ENCODE results near the gene CEP97. TPM values are rescaled to one million over a fixed set of nuclear protein-coding genes. Genes with fewer than 3 reads are reported as not detected.

The CEP97 gene, protein sequence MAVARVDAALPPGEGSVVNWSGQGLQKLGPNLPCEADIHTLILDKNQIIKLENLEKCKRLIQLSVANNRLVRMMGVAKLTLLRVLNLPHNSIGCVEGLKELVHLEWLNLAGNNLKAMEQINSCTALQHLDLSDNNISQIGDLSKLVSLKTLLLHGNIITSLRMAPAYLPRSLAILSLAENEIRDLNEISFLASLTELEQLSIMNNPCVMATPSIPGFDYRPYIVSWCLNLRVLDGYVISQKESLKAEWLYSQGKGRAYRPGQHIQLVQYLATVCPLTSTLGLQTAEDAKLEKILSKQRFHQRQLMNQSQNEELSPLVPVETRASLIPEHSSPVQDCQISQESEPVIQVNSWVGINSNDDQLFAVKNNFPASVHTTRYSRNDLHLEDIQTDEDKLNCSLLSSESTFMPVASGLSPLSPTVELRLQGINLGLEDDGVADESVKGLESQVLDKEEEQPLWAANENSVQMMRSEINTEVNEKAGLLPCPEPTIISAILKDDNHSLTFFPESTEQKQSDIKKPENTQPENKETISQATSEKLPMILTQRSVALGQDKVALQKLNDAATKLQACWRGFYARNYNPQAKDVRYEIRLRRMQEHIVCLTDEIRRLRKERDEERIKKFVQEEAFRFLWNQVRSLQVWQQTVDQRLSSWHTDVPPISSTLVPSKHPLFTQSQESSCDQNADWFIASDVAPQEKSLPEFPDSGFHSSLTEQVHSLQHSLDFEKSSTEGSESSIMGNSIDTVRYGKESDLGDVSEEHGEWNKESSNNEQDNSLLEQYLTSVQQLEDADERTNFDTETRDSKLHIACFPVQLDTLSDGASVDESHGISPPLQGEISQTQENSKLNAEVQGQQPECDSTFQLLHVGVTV
- polyA plus RNA-seq = 1.6 to 3.6 TPM (median 2.6 TPM) in 3 replicates
- polyA plus RNA-seq (2011; ENCODE audit: low read depth) = 9.9 TPM
- 1.1 and 1.9 TPM in 2 replicates for polyA plus RNA-seq (2011; cell fraction: cytosol; rRNA removed)
- polyA plus RNA-seq (2011; cell fraction: nucleus; rRNA removed) = 5.9 and 6.6 TPM in 2 replicates
- 3.5 and 3.6 TPM in 2 replicates for polyA plus RNA-seq (2012; ENCODE audit: low replicate concordance)
- polyA minus RNA-seq = 5.1 to 10.3 TPM (median 5.2 TPM) in 3 replicates
- 3.1 TPM for polyA minus RNA-seq (2011; cell fraction: cytosol; rRNA and poly(A)+ RNA removed)
- 7.5 and 10.9 TPM in 2 replicates for polyA minus RNA-seq (2011; cell fraction: nucleus; rRNA and poly(A)+ RNA removed)

DNA sequence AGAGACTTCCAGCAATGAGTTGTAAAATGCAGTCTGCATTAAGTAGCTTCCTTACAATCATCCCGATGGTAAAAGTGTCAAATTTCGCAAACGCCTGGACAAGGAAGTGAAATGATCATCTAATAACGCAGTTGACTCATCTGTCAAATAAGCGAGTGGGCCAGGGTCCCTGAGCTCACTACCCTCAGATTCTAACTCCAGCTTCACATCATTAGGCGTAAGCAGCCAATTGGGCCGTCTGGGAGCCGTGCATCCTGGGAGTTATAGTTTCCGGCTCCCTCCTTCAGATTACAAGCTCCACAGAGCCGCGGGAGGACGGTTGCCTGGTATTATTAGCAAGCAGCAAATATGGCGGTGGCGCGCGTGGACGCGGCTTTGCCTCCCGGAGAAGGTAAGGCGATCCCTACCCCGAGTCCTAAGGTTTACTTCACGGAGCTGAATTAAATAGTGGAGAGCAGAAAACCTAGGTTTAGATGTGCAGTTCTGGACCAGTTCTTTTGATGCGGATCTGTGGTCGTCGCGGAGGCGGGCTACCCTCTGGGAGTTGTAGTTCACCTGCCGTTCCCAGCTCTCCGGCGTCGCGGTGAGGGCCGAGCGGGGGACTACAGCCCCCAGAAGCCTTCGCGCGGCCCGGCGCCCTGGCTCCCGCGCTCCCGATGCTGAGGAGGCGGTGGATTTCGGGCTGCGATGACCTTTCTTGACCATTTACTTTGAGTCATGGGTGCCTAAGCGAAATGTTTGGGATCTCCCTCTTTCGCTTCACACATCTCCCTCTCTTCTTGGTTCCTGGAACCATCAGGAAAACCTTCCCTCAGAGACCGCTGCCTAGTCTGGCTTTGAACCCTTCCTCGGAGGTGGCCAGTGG is at the start of gene CEP97:
TSS of gene CEP97 (plus strand) at position 286 of the 865 bp plus-strand sequence. CDS start at position 349, 63 bp downstream.
- no peaks in the 10 kb centered on the region for H3K9me1 ChIP-seq (ENCODE audit: control insufficient read depth, extremely low read depth, insufficient read depth, low read length)
- peaks cover 2 to 5% of the 10 kb centered on the region in 2 experiments for H3K36me3 ChIP-seq (ENCODE audit: control insufficient read depth in 2 of 2, extremely low read depth in 1 of 2, insufficient read depth in 2 of 2, low read length in 2 of 2)
- DNase-seq (ENCODE audit: low read depth, low spot score) = no peak
- H3K4me1 ChIP-seq (ENCODE audit: control insufficient read depth, extremely low read depth, insufficient read depth, low read length) = peaks cover 26% of the 10 kb centered on the region
- peak within 1 kb of the TSS; percentile 82 for H3K9ac ChIP-seq (ENCODE audit: control insufficient read depth, extremely low read depth, insufficient read depth, low read length)
- peak within 1 kb of the TSS; percentile 59 to 91 (median 90) for H3K4me3 ChIP-seq (ENCODE audit: control insufficient read depth in 2 of 3, extremely low read depth in 1 of 3, insufficient read depth in 2 of 3, low read depth in 1 of 3, low read length in 3 of 3)
- dilution Hi-C loops (cut with MboI; ENCODE audit: extremely low pct_ligation_motif_present, low sequenced_read_pairs) = no loop called here
- no peak for TF ChIP-seq EZH2 (IDR thresholded peaks at IDR 0.05; ENCODE audit: low read length)
- TF ChIP-seq, protein P1, sequence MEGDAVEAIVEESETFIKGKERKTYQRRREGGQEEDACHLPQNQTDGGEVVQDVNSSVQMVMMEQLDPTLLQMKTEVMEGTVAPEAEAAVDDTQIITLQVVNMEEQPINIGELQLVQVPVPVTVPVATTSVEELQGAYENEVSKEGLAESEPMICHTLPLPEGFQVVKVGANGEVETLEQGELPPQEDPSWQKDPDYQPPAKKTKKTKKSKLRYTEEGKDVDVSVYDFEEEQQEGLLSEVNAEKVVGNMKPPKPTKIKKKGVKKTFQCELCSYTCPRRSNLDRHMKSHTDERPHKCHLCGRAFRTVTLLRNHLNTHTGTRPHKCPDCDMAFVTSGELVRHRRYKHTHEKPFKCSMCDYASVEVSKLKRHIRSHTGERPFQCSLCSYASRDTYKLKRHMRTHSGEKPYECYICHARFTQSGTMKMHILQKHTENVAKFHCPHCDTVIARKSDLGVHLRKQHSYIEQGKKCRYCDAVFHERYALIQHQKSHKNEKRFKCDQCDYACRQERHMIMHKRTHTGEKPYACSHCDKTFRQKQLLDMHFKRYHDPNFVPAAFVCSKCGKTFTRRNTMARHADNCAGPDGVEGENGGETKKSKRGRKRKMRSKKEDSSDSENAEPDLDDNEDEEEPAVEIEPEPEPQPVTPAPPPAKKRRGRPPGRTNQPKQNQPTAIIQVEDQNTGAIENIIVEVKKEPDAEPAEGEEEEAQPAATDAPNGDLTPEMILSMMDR (optimal IDR thresholded peaks at IDR 0.05 in 1 of 3, IDR thresholded peaks at IDR 0.05 in 1 of 3, conservative IDR thresholded peaks at IDR 0.05 in 1 of 3; ENCODE audit: extremely low read depth in 1 of 3, insufficient read depth in 2 of 3, low read length in 3 of 3) = no peak
- peaks cover 13% of the 10 kb centered on the region for H3K79me2 ChIP-seq (ENCODE audit: control insufficient read depth, insufficient read depth, low read length)
- H3K4me2 ChIP-seq (ENCODE audit: control insufficient read depth, extremely low read depth, insufficient read depth, low read depth, low read length) = peak within 1 kb of the TSS; percentile 97
- H3K27ac ChIP-seq (ENCODE audit: control insufficient read depth, insufficient read depth, low read length) = peak within 1 kb of the TSS; percentile 75
- no peaks in the 10 kb centered on the region for H3K27me3 ChIP-seq (ENCODE audit: control insufficient read depth, extremely low read depth, insufficient read depth, low read length)
- H2AFZ ChIP-seq (ENCODE audit: control insufficient read depth, low read length) = peak within 1 kb of the TSS; percentile 100
- no peaks in the 10 kb centered on the region for H3K9me3 ChIP-seq (ENCODE audit: control insufficient read depth, low read depth, low read length)
- H4K20me1 ChIP-seq (ENCODE audit: control insufficient read depth, extremely low read depth, insufficient read depth, low read length) = no peaks in the 10 kb centered on the region
- FAIRE-seq = peak; percentile 89

DNA sequence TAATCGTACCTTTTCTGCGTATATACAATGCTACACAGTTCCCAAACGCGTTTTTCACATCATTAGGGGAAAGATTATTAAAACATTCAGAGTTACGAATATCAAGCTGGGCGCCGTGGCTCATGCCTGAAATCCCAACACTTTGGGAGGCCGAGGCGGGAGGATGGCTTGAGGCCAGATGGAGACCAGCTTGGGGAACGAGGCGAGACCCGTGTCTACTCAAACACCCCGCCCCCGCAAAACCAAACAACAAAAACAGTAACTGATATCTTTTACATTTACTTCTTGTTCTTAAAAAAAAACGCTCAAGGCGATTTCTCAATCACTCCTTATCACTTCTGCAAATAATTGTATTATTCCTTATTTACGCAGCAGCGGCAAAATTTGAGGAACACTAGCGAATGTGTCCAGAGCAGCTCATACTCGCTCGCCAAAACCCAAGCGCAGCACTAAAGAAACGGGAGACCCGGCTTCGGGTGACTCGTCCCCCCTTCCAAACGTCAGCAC is 48.7 kb upstream of the CEP97 start:
- Histone ChIP-seq H3K4me2 (ENCODE audit: control insufficient read depth, extremely low read depth, insufficient read depth, low read depth, low read length) (peak overlapping the region; percentile 86), H3K4me1 (ENCODE audit: control insufficient read depth, extremely low read depth, insufficient read depth, low read length) (peaks cover 19% of the 10 kb centered on the region), H3K9me3 (ENCODE audit: control insufficient read depth, low read depth, low read length) (no peaks in the 10 kb centered on the region), H4K20me1 (ENCODE audit: control insufficient read depth, extremely low read depth, insufficient read depth, low read length) (peaks cover 3% of the 10 kb centered on the region), H3K9ac (ENCODE audit: control insufficient read depth, extremely low read depth, insufficient read depth, low read length) (peak overlapping the region; percentile 97), H3K27ac (ENCODE audit: control insufficient read depth, insufficient read depth, low read length) (peak overlapping the region; percentile 92), H3K27me3 (ENCODE audit: control insufficient read depth, extremely low read depth, insufficient read depth, low read length) (no peaks in the 10 kb centered on the region), H2AFZ (ENCODE audit: control insufficient read depth, low read length) (peak overlapping the region; percentile 81), H3K9me1 (ENCODE audit: control insufficient read depth, extremely low read depth, insufficient read depth, low read length) (no peaks in the 10 kb centered on the region), H3K36me3 (ENCODE audit: control insufficient read depth in 2 of 2, extremely low read depth in 1 of 2, insufficient read depth in 2 of 2, low read length in 2 of 2) (peaks cover 3 to 11% of the 10 kb centered on the region in 2 experiments), H3K4me3 (ENCODE audit: control insufficient read depth in 2 of 3, extremely low read depth in 1 of 3, insufficient read depth in 2 of 3, low read depth in 1 of 3, low read length in 3 of 3) (peak overlapping the region; percentile 86 to 99 (median 98)), H3K79me2 (ENCODE audit: control insufficient read depth, insufficient read depth, low read length) (peaks cover 60% of the 10 kb centered on the region)
- FAIRE-seq (no peak), DNase-seq (ENCODE audit: low read depth, low spot score) (no peak)
- TF ChIP-seq, protein P1 (optimal IDR thresholded peaks at IDR 0.05 in 1 of 3, IDR thresholded peaks at IDR 0.05 in 1 of 3, conservative IDR thresholded peaks at IDR 0.05 in 1 of 3; ENCODE audit: extremely low read depth in 1 of 3, insufficient read depth in 2 of 3, low read length in 3 of 3) = no peak
- no peak for TF ChIP-seq EZH2 (IDR thresholded peaks at IDR 0.05; ENCODE audit: low read length)
- dilution Hi-C loops (cut with MboI; ENCODE audit: extremely low pct_ligation_motif_present, low sequenced_read_pairs) = no loop called here

Data from keratinocyte (primary cell).